Measurements from ENCODE around the gene EML1.

Gene EML1

DNA sequence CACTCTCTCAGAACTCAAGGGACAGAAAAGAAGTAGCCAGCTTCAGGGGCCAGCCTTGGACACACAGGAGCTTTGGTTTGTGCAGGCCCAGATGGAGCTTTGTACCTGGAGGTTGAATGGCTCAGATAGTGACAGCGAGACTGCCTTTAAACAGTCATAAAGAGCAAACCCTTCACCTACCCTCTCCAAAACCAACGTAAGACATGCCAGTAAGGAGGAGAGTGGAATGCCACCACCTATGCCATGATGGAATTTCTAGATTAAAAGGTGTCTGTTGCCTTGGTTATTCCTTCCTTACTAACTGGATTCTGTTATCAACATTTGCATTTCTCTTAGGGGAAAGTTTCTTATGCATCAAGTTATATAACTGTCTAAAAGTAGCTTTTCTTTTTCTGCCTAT is 98.1 kb downstream of the EML1 start:
- no peaks in the 10 kb centered on the region for H3K27me3 ChIP-seq (ENCODE audit: control insufficient read depth, insufficient read depth, low read length)
- no peak overlapping the region for H3K4me3 ChIP-seq (ENCODE audit: low read length)
- H3K9ac ChIP-seq (ENCODE audit: low read length): no peak overlapping the region

DNA sequence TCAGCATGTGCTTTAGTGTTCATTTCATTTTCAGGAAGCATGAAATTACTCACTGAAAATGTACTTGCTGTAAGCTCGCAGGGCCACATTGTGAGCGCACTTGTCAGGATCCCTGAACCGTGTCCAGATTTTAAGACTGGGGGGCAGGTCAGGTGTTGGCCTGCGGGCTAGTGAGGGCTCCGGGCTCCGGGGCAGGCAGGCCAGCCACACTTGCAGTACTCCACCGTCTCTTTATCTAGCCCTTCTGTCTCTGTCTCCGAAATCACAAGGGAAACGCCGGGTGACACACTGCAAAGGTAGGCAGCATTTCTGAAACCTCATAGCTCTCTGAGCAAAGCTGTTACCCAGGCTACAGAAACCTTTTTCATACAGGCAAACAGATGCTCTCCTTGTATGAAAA is 98.7 kb downstream of the EML1 start:
- Histone ChIP-seq H3K4me3 (ENCODE audit: low read length) (no peak overlapping the region), H3K4me1 (ENCODE audit: control insufficient read depth, insufficient read depth, low read length) (no peaks in the 10 kb centered on the region)

More for the DNA sequence above, 98.1 kb downstream of the EML1 start:
- no peaks in the 10 kb centered on the region for H3K9me3 ChIP-seq (ENCODE audit: control insufficient read depth, low read length)
- H3K36me3 ChIP-seq (ENCODE audit: control insufficient read depth, insufficient read depth, low read length): no peaks in the 10 kb centered on the region
- no peaks in the 10 kb centered on the region for H3K4me1 ChIP-seq (ENCODE audit: control insufficient read depth, insufficient read depth, low read length)

DNA sequence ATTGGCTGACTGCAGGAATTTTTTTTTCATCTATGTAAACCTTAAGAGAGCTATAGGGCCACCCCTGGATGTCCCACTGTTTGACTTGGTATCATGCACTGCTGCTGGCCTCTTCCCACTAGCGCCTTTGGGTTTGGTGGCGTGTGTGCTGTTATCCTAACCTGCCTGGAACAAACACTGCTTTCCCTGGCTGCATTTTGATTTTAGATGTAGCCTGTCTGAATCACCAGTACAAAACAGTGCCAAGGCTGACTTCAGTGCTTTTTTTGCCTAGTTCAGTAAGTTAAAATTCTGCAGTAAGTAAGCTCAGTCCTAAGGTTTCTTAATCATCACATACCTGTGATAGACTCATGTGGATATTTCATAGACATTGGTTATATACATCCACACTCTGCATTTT is 99.2 kb downstream of the EML1 start:
- Histone ChIP-seq H3K9me3 (ENCODE audit: control insufficient read depth, low read length) (no peaks in the 10 kb centered on the region), H3K36me3 (ENCODE audit: control insufficient read depth, insufficient read depth, low read length) (no peaks in the 10 kb centered on the region), H3K27me3 (ENCODE audit: control insufficient read depth, insufficient read depth, low read length) (no peaks in the 10 kb centered on the region), H3K4me1 (ENCODE audit: control insufficient read depth, insufficient read depth, low read length) (no peaks in the 10 kb centered on the region), H3K4me3 (ENCODE audit: low read length) (no peak overlapping the region), H3K9ac (ENCODE audit: low read length) (no peak overlapping the region)

More for the DNA sequence above, 98.7 kb downstream of the EML1 start:
- H3K36me3 ChIP-seq (ENCODE audit: control insufficient read depth, insufficient read depth, low read length): no peaks in the 10 kb centered on the region
- H3K9me3 ChIP-seq (ENCODE audit: control insufficient read depth, low read length): no peaks in the 10 kb centered on the region
- H3K9ac ChIP-seq (ENCODE audit: low read length): no peak overlapping the region
- no peaks in the 10 kb centered on the region for H3K27me3 ChIP-seq (ENCODE audit: control insufficient read depth, insufficient read depth, low read length)

DNA sequence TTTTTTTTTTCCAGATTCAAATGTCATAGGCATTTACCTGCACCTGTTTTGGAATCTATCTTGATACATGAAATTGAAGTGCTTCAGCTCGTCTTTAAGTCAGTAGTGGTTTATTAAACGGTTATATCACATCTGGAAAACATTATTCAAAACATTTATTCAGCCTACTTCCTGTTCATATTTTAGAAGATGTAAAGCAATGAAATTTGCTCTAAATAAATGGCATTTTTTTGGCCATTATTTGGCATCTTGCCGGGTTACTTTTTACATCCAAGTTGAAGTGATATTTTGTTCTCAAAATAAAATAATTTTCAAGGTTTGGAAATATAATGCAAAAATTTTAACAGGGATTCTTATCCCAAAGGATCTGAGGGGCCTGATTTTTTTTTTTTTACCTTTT is 103.1 kb downstream of the EML1 start:
- Histone ChIP-seq H3K9me3 (ENCODE audit: control insufficient read depth, low read length) (no peaks in the 10 kb centered on the region), H3K9ac (ENCODE audit: low read length) (no peak overlapping the region), H3K4me1 (ENCODE audit: control insufficient read depth, insufficient read depth, low read length) (no peaks in the 10 kb centered on the region), H3K36me3 (ENCODE audit: control insufficient read depth, insufficient read depth, low read length) (no peaks in the 10 kb centered on the region), H3K4me3 (ENCODE audit: low read length) (no peak overlapping the region), H3K27me3 (ENCODE audit: control insufficient read depth, insufficient read depth, low read length) (no peaks in the 10 kb centered on the region)

DNA sequence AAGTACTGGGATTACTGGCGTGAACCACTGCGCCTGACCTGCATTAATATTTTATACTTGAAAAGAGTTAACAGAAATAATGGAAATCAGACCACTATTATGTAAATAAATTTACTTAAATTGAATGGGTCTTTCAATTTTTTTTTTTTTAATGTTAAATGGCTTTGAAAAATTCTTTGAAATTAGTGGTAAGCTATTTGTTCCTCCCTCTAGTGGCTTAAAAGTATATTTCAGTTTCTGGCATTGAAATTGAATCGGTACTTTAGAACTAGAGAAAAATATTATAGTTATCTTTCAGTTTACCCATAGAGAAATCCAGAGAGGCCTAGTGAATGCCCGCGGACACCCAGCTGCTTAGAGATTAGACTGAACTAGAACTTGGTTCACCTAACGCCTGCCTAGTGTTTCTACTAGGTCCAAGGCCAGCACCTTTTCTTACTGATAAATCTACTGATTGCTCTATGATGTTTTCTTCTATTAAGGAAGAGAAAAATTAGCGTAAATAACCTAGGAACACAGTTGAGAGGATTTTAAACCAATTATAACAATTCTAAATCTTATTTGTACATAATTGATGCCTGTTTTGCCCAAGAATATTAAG is 106.5 kb downstream of the EML1 start:
- Histone ChIP-seq H3K4me3 (ENCODE audit: low read length) (no peak overlapping the region), H3K36me3 (ENCODE audit: control insufficient read depth, insufficient read depth, low read length) (no peaks in the 10 kb centered on the region), H3K27me3 (ENCODE audit: control insufficient read depth, insufficient read depth, low read length) (no peaks in the 10 kb centered on the region)

DNA sequence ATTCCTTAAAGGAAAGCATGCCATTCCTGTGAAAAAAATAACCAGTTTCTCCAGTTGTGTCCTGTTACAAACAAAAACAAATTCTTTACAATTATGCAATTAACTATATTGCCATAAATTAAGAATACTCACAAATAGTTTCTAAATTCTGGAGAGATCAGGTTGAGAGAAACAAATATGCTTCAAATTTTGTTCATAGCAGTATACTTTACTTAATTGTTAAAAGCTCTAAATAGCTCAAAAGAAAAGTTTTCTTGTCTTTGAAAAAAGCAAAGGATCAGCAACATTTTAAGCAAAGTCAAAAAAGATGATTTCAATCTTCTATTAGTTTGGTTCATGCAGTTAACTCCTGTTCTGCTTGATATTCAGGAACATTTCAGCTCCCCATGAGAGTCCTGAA is 109.7 kb downstream of the EML1 start:
- H3K4me1 ChIP-seq (ENCODE audit: control insufficient read depth, insufficient read depth, low read length): no peaks in the 10 kb centered on the region
- H3K27me3 ChIP-seq (ENCODE audit: control insufficient read depth, insufficient read depth, low read length): no peaks in the 10 kb centered on the region
- H3K9ac ChIP-seq (ENCODE audit: low read length): no peak overlapping the region
- H3K36me3 ChIP-seq (ENCODE audit: control insufficient read depth, insufficient read depth, low read length): no peaks in the 10 kb centered on the region
- no peaks in the 10 kb centered on the region for H3K9me3 ChIP-seq (ENCODE audit: control insufficient read depth, low read length)
- no peak overlapping the region for H3K4me3 ChIP-seq (ENCODE audit: low read length)

More for the DNA sequence above, 106.5 kb downstream of the EML1 start:
- Histone ChIP-seq H3K9me3 (ENCODE audit: control insufficient read depth, low read length) (no peaks in the 10 kb centered on the region), H3K9ac (ENCODE audit: low read length) (no peak overlapping the region), H3K4me1 (ENCODE audit: control insufficient read depth, insufficient read depth, low read length) (no peaks in the 10 kb centered on the region)

DNA sequence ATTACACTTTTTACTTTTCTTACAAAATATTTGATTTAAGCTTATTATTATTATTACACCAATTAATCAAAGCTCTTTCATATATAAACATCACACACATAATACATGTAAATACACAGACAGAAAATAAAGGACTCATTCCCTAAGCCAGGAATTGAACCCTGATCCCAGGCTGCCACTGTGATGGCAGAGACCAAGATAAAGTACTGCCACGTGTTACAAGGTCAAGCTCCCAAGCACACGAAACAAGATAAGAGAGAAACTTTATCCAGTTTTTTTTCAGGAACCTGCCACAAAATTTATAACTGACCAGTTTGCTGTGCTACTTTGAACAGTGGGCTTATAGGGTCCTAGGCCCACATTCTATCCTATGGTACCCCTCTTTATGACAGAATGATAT is 111.3 kb downstream of the EML1 start:
- H3K27me3 ChIP-seq (ENCODE audit: control insufficient read depth, insufficient read depth, low read length): no peaks in the 10 kb centered on the region
- no peak overlapping the region for H3K4me3 ChIP-seq (ENCODE audit: low read length)
- H3K9me3 ChIP-seq (ENCODE audit: control insufficient read depth, low read length): no peaks in the 10 kb centered on the region
- H3K36me3 ChIP-seq (ENCODE audit: control insufficient read depth, insufficient read depth, low read length): no peaks in the 10 kb centered on the region
- no peaks in the 10 kb centered on the region for H3K4me1 ChIP-seq (ENCODE audit: control insufficient read depth, insufficient read depth, low read length)
- no peak overlapping the region for H3K9ac ChIP-seq (ENCODE audit: low read length)

DNA sequence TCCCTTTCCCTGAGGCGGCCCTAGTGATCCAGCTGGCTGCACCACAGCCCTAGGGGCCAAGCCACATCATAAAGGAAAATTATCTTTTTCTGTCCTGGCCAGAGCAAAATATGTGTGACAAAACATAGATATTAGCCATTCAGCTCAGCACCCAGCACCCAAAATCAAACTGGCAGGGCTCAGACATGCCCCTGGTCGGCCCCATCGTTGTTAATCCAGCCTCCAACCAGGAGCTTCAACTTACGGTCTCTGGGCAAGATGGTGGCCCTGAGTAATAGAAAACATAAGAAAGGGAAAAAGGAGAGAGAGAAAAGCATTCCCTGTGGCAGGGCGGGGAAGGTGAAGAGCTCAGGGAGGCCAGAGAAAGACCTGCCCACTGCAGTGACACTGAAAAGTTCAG is 111.9 kb downstream of the EML1 start:
- no peaks in the 10 kb centered on the region for H3K36me3 ChIP-seq (ENCODE audit: control insufficient read depth, insufficient read depth, low read length)
- H3K4me1 ChIP-seq (ENCODE audit: control insufficient read depth, insufficient read depth, low read length): no peaks in the 10 kb centered on the region
- H3K27me3 ChIP-seq (ENCODE audit: control insufficient read depth, insufficient read depth, low read length): no peaks in the 10 kb centered on the region
- H3K9me3 ChIP-seq (ENCODE audit: control insufficient read depth, low read length): no peaks in the 10 kb centered on the region
- no peak overlapping the region for H3K9ac ChIP-seq (ENCODE audit: low read length)
- no peak overlapping the region for H3K4me3 ChIP-seq (ENCODE audit: low read length)

DNA sequence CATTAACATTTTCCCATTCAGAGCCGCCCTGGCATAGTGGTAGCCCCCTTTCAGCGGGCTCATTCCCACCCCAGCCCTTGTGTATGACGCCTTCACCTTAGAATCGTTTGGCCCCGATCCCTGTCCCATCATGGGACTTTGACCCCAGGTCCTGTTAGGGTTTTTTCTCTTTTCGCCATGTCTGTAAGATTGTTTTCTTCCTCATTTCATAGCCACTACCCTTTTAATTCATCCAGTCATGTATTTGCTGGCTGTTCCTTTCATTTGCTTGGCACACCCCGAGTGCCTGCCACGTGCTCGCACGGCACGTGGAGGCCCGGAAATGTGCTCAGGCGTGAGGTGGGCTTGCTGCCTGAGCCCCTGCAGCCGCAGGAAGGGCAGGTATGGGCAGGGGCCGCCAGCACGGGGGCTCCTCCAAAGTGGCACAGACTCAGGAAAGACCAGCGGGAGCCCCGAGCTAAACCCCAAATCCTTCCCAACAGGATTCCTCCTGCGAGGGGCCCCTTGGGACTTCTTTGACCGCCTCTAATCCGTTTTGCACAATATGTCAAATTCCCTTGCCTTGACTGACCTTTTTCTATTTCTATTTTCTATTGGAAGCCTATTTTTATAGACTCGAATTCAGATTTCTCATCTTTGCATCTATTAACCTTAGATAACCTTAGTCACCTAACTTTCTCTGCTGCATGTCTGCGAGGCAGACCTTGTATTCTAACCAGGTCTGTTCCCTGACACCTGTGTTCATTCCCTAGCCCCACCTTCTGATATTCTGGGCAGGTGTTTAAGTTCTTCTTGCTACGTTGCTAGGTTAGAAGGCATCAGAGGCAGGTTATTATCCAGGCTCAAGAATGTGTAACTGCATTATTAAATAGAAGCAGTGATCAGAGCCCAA is 114.8 kb downstream of the EML1 start:
- Histone ChIP-seq H3K4me3 (ENCODE audit: low read length) (no peak overlapping the region), H3K4me1 (ENCODE audit: control insufficient read depth, insufficient read depth, low read length) (no peaks in the 10 kb centered on the region), H3K27me3 (ENCODE audit: control insufficient read depth, insufficient read depth, low read length) (no peaks in the 10 kb centered on the region), H3K36me3 (ENCODE audit: control insufficient read depth, insufficient read depth, low read length) (no peaks in the 10 kb centered on the region), H3K9me3 (ENCODE audit: control insufficient read depth, low read length) (no peaks in the 10 kb centered on the region), H3K9ac (ENCODE audit: low read length) (no peak overlapping the region)

DNA sequence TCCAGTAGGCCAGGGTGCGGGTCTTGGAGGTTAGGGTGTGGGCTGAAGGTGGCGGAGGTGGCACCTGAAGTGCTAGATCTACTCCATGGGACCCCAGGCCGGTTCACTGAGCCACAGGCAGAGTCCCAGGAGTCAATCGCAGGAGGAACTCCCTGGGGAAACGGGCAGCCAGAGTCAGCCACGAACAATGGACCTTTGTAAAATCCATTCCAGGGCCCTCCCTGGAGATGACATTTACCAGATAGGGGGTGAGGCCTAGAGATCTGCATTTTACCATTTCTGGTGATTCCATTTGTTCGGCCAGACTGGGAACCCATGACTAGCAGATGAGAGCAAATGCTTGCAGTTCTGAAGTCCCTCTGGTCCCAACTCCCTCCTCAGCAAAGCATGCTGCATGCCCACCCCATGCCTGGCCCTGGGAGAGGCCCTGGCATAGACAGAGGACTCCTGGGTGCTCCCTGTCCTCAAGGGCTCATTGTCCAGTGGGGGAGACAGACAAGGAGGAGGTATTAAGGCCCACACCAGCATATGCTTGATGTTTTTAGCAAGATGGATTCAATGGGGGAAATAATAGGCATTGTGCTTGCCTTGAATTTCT is 115.5 kb downstream of the EML1 start:
- no peak overlapping the region for H3K4me3 ChIP-seq (ENCODE audit: low read length)
- H3K9me3 ChIP-seq (ENCODE audit: control insufficient read depth, low read length): no peaks in the 10 kb centered on the region
- no peaks in the 10 kb centered on the region for H3K4me1 ChIP-seq (ENCODE audit: control insufficient read depth, insufficient read depth, low read length)
- H3K36me3 ChIP-seq (ENCODE audit: control insufficient read depth, insufficient read depth, low read length): no peaks in the 10 kb centered on the region
- H3K27me3 ChIP-seq (ENCODE audit: control insufficient read depth, insufficient read depth, low read length): no peaks in the 10 kb centered on the region
- no peak overlapping the region for H3K9ac ChIP-seq (ENCODE audit: low read length)

DNA sequence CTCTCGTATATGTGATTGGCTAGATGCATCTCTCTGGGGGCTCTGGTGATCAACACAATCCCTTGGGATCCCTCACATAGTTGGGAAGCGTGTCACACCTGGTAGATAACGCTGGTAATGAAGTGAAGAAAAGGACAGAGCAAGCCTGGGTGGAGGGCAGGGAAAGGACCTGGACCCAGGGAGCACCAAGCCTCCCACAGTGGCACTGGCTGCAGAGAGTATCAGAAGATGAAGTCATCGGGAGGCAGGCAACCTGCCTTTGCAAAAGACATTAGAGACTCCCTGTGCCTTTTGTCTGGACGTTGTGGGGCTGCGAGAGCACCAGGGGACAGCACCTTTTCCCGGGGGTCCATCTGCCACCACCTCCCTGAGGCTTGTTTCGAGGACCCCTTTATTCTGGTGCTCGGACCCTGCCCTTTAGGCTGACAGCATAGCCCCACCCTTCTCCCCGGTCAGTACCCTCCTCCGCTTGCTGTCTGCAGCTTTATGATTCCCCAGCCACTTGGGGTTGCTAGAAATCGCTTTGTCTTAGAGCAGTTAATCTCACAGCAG is 116.4 kb downstream of the EML1 start:
- Histone ChIP-seq H3K9me3 (ENCODE audit: control insufficient read depth, low read length) (no peaks in the 10 kb centered on the region), H3K9ac (ENCODE audit: low read length) (no peak overlapping the region), H3K27me3 (ENCODE audit: control insufficient read depth, insufficient read depth, low read length) (no peaks in the 10 kb centered on the region), H3K4me1 (ENCODE audit: control insufficient read depth, insufficient read depth, low read length) (no peaks in the 10 kb centered on the region), H3K36me3 (ENCODE audit: control insufficient read depth, insufficient read depth, low read length) (no peaks in the 10 kb centered on the region), H3K4me3 (ENCODE audit: low read length) (no peak overlapping the region)

Measured in mucosa of stomach (tissue), 1 donor.